Jurkat, Clone E6-1 (cell line): ENCODE data around the gene CLTCL1.
A peak's percentile ranks its signal among the peaks of the same experiment; 100 is the strongest.
"Not testable (repeated sequence)": the region's sequence is repeated elsewhere in the genome, so short reads cannot be mapped to it uniquely, and the experiment has no call there.

Experiments
- DNase-seq: peaks from one replicate; pipeline ENCODE4 v3.0.0-alpha.2; 2011; ENCODE audit warnings: low read depth, low spot score
- H3K4me3 ChIP-seq: 2 replicates; pipeline ENCODE4 v1.5.1; 2011; ENCODE audit warnings: mild to moderate bottlenecking, low read length, control low read depth, moderate library complexity

Gene CLTCL1

GRCh38 chr22:19202799-19203186 is 88.7 kb downstream of the CLTCL1 start:
- not testable (repeated sequence) for DNase-seq

GRCh38 chr22:19201869-19202798 is 89.4 kb downstream of the CLTCL1 start:
- no peak for DNase-seq
- no peak overlapping the region for H3K4me3 ChIP-seq

More at GRCh38 chr22:19202799-19203186, 88.7 kb downstream of the CLTCL1 start:
- not testable (repeated sequence) for H3K4me3 ChIP-seq

DNA sequence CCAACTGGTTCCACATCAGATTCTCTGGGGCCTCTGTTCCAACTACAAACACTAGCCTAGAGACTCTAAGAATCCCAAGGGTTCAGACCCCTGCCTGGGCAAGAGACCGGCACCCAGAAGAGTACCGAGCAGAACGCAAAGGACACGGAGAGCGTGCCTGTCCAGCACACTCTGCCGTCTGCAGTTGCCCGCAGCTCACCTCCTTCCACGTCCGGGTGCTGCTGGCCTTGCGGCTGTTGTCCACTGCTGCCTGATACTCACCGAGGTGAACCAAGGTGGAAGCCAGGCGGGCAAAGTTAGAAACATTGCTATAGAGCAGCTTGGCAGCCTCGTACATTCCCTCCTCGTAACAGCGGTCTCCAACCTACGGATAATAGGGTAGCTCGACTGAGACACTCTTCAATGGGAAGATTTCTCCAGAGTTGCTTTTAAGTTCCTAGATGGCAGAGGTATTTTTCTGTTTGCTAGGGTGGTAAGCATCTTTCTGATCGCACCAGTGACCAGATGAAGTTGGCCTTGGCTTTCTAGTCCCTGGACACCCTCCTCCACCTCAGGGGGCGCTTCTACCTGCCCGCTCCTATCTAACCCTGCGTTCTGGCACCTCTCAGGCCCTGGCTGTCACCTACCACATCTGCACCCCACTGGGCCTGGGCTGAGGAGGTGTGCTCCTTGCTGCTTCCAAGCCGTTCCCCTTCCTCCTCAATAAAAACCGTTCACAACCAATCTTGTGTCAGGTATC is 90.2 kb downstream of the CLTCL1 start:
- no peak overlapping the region for H3K4me3 ChIP-seq
- DNase-seq: no peak

DNA sequence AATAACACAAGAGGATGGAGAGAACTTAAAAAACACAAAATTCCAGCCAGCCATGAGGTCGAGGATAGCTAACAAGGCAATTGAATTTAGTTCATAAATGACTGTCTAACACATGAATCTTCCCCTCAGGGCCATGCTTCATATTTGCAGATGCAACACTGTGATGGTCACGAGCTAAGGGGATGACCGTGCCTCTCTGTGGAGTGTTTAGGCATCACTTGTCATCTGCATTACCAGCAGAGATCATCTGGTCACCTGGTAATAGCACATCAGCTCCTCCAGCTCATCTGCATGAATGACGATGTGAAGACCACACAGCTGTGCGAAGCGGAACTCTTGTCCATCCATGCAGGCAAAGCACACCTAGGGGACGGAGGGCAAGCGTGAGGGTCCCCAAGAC is 92.0 kb downstream of the CLTCL1 start:
- no peak overlapping the region for H3K4me3 ChIP-seq
- DNase-seq: no peak

DNA sequence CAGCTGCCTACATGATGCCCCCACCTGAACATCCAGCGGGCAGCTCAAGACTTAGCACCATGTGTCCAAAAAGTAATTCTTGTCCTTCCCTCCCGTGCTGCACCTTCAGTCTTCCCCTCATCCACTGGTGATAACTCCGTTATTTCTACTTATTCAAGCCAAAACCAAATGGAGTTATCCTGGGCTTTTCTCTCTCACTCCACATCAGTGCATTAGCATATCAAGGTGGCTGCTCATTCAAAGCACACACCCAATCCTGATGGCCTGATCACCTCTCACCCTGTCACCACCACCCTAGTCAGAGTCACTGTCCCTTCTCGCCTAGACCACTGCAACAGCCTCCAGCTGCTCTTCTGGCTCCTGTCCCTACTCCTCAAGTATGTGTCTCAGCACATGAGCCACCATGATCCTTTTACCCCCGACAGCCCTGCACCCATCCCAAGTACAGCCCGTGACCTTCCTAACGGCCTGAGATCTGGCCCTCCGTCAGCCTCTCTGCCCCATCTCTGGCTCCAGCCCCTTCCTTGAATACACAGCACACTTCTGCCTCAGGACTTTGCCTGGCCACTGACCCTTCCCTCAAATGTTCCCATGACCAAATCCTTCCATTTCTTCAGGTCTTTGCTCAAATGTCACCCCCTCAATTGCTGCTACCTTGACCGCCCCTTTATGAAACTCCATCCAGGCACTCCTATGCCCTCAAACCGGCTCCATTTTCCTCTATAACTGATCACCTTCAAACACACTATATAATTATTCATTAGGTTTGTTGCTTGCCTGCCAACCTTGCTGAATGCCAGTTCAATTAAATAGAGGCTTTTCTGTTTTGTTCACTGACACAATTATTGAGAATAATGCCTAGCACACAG is 93.3 kb downstream of the CLTCL1 start:
- H3K4me3 ChIP-seq: no peak overlapping the region
- no peak for DNase-seq

DNA sequence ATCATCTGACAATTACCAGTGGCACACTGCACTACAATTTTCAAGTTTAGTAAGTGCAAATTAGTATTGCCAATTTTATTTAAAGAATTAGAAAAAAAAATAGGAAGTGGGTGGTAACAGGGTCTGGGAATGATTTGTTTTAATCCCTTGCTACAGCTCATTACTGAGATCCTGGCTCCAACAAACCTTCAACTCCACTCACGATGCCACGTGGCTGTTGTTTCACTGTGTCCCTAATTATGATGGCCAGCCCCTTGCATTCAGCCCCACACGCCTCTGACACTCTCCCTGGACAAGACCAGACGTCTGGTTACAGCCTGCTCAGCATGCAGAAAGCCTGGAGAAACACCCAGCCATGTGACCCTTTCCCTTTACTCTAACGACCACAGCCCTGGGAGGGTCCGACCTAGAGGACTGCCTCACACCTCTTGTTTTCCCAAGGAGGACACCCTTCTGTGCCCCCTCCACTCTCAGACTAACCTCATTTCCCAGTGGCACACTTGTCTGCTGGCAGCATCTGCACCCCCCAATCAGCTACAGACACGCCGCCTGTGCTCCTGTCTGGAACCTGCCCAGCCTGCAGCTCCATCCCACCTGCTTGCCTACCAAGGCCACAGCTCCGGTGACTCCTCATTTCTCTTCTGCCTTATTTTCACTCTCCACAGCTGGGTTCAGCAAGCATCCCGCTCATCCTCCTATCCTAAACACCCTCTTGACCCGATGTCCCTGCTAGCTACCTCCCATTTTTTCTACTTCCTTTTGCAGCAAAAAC is 94.5 kb downstream of the CLTCL1 start:
- DNase-seq: no peak

DNA sequence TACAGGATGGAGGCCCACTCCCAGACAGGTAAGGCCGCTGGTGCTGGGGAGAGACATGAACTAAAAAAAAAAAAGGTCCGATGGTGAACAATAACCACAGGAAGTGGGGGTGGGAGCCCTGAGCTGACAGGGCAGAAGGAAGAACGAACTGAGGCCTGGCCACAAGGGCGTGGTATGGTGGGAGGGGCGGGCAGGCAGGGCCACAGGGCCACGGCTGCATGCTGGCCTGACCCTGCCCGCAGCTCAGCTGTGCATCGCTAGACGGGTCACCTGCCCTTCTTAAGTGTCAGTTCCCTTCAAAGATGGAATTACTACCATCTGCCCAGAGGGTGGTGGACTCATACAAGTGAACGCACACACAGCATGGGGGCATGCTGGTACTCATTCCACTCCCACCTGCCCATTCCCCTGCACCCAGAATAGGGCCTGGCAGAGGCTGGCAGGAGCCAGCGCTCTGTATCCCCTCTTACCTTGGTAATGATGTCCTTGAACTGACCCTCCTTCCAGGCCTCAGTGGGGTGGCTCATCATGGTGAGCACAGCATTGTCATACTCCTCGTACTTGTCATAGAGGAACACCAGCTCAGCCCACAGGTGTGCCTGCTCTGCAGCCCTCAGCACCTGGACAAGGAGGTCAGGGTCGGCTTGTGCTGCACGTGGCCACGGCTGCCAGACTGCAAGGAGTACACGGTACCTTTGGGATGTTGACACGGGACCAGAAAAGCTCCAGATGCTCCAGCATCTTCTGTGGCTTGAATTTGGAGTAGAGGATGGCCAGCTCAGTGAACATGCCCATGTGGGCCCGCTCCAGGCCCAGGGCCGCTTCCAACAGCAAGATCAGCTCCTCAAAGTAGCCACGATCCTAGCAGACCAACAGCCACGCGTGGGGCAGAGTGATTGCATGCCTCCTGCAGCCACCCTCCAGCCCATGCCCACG is 95.5 kb downstream of the CLTCL1 start:
- H3K4me3 ChIP-seq: no peak overlapping the region
- DNase-seq: no peak

More for the DNA sequence above, 94.5 kb downstream of the CLTCL1 start:
- H3K4me3 ChIP-seq: no peak overlapping the region

DNA sequence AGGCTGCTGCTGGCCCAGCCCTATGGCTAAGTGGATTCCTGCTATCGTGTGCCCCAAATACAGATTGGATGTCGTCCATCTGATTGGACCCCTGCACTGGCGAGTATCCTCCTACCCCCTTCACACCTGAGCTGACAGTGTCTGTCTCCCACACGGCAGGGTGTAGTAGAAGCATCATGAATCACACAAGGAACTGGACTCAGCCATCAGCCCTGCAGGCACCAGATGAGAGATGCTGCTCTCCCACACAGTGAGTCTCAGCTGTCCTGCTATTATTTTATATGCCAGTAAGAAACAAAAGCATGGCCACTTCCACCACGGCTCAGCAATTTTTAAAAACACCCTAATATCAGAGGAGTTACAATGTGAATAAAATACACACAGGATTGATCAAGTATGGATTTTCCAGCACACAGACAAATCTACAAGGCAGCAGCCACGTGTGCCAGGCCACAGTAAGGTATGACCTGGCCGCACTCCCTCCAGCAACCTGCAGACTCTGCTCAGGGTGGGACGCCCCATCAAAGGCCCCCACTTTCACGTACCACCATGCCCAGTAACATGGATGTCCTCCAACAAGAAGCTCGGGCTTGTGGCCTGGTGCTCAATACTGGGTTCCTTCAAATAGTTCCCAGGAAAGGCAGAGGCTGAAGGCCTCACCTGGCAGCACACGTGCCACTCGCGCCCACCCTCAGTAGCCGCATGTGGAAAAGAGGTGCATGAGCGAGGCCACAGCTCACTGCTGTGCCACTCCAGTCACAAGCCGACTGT is 96.6 kb downstream of the CLTCL1 start:
- no peak overlapping the region for H3K4me3 ChIP-seq
- no peak for DNase-seq

GRCh38 chr22:19193879-19194278 is 97.6 kb downstream of the CLTCL1 start:
- no peak overlapping the region for H3K4me3 ChIP-seq
- no peak for DNase-seq

GRCh38 chr22:19187716-19188563 is 103.6 kb downstream of the CLTCL1 start:
- no peak for DNase-seq
- H3K4me3 ChIP-seq: no peak overlapping the region

DNA sequence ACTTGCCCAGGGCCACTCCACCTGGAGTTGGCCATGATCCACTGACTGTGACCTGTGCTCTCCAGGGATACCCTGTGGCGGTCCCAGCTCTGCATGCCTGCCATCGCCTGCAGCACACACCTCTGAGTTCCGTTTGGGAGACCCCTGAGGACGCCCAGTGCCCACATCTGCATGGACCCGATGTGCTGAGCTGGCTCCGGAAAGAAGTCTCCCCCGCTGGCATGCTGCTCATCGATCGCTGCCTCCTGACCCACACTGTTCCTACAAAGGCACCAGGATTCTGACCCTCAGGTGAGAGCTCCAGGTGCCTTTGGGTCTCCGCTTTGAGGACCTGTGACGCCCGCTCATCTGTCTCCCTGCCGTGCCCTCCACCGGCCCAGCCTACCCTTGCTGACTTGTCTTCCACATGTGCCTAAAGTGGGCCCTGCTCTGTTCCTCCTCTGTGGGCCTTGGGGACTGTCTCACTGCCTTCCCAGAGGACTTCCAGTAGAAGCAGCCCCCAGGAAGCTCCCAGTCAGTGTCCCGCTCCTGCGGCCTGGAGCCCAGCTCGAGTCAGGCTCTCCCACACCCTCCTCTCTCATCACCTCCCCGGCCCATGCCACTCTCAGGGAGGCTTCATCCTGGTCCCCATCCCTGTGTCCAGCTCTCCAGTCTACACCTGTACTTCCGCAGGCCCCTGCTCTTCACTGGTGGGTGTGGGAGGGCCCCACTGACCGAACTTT is 107.1 kb downstream of the CLTCL1 start:
- H3K4me3 ChIP-seq: no peak overlapping the region
- DNase-seq: no peak

DNA sequence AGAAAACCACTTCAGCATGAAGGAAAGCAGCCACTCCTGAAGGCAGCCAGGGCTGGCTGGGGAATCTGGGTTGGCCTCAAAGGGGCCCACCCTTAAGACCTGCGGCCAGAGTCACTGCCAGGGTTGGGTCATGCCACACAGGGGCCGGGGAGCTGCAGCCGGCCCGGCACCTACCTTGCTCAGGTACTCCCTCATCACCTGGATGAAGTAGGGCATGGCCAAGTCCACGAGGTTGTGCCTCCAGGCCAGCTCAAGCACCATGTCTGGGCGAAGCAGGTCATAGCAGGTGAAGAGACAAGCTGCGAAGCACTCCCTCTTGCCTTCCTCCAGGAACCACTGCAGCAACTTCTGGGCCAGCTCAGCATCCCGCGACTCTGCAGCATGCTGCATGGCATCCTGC is 108.3 kb downstream of the CLTCL1 start:
- H3K4me3 ChIP-seq: no peak overlapping the region
- no peak for DNase-seq

GRCh38 chr22:19182472-19183157 is 108.9 kb downstream of the CLTCL1 start:
- no peak overlapping the region for H3K4me3 ChIP-seq
- DNase-seq: no peak

DNA sequence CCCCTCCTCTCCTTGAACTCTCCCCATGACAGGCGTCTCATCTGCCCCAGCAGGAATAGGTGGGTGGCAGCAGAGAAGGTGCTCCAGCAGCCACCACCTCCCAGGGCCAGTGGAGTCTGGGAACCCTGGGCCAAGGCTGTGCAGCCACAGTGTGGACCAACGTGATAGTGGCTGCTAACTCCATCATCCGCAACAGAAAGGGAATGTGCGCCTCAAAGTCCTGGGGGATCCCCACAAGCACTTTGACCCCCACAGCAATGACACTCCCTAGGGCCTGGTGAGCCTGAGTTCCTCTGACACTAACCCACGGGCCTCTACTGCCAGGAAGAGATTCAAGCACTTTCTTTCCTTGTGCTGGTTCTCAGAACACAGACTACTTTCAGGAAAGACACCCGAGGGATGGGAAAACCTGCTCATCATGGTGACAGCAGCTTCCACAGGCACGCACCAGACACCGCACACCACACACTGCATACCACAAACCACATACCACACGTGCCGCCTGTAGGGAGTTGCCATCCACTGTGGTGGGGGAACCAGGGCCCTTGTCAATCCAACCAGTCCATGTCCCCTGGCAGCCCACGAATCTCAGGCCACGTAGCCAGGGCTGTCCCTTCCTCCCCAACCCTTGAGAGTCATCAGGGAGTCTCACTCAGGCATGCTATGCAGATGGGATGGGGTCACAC is 109.6 kb downstream of the CLTCL1 start:
- H3K4me3 ChIP-seq: no peak overlapping the region
- DNase-seq: peak; percentile 22
